ENCODE measurements around the gene ATP6V0C. TPM values are rescaled to one million over a fixed set of nuclear protein-coding genes. Genes with fewer than 3 reads are reported as not detected.

The ATP6V0C gene
- total RNA-seq, 2 donors from 2014 or later, result 176 to 180 TPM

DNA sequence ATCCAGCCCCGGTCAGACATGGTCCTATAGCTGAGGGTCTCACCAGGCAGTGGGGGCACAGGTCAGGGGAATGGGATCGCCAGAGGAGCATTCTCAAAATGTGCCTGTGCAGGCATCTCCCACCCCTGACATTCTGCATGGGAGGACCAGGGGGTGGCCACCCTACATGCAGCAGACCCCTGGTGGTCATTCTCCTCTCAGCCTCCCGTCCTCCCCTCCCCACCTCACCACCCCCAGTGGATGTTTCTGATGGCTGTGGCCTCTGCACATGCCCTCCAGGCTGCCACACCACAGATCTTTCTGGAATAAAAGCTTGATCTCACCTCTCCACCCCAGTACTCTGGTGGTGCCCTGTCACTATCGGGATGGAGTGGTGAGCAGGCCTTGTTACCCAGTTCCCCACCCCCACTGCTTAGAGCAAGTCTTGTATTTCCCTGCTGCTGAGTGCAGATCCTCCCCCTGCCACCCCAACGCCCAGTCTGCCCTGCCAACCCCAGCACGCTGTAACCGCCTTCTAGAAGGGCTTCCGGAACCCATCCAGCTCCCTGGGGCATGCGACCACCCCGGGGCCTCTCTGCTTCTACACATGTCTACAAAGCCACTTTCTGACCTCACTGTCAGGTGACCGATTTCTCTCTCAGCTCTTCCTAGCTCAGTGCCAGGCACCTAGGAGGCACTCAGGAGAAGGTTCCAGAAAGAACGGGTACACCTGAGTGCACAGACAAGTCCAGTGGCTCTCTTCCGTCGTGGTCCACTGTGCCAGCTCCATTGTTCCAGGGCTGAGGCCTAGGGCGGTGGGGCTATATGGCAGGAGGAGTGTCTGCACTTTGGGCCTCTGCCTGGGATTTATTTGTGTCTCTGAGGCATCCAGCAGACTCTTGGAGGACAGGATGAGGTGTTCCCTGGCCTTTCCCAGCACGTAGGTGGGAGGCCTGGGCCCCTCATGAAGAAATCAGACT lies 29.5 kb upstream of the ATP6V0C start:
- Mint-ChIP-seq H3K36me3 (ENCODE audit: low read depth) (no peaks in the 10 kb centered on the region), H3K4me3 (no peak overlapping the region), H3K27ac (peak overlapping the region; percentile 21), H3K27me3 (ENCODE audit: insufficient read depth) (no peaks in the 10 kb centered on the region), H3K9me3 (no peaks in the 10 kb centered on the region), H3K4me1 (peaks cover 3% of the 10 kb centered on the region)
- Histone ChIP-seq H3K9ac (ENCODE audit: extremely low read depth, low read length, poor library complexity, severe bottlenecking) (no peak overlapping the region), H3K27me3 (ENCODE audit: control insufficient read depth, insufficient read depth, low read length, poor library complexity, severe bottlenecking) (no peaks in the 10 kb centered on the region), H3K9me3 (ENCODE audit: control insufficient read depth, low read length) (no peaks in the 10 kb centered on the region), H3K4me3 (ENCODE audit: low read length) (no peak overlapping the region), H3K36me3 (ENCODE audit: control insufficient read depth, insufficient read depth, low read length) (no peaks in the 10 kb centered on the region), H3K27ac (ENCODE audit: low read depth, low read length) (no peak overlapping the region), H3K4me1 (ENCODE audit: control insufficient read depth, insufficient read depth, low read length) (no peaks in the 10 kb centered on the region)
- no peak for DNase-seq
- WGBS, 2 experiments (ENCODE audit: insufficient coverage in 1 of 2, insufficient read length in 1 of 2), result 91 to 95% methylated on average over 16 of the region's 16 CpGs
- peak; percentile 17 for TF ChIP-seq CTCF (conservative IDR thresholded peaks at IDR 0.05)

DNA sequence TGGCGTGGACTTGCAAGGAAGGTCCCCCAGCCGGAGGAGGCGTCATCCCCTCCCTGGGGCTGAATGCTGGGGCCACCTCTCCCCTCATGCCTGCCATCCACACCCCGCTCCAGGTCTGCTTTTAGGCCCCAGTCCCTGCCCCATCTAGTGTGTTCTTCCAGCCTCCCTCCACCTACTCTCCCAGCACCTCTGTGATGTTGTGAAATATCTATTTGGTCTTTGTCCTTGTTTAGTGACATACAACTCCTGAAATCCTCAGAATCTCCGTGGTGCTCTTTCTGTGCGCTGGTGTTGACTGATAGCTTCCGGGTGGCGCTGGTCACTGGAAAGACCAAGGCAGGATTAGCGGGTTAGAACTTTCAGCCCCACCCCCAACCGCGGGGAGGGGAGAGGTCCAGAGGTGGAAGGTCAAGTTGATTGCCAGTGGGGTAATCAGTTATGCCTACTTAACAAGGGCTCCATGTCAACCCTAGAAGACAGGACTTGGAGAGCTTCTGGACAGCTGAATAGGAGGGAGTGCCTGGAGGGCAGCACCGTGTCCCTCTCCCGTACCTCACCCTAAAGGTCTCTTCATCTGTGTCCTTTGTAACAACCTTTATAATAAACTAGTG lies 28.7 kb upstream of the ATP6V0C start:
- no peak for DNase-seq
- Histone ChIP-seq H3K9ac (ENCODE audit: extremely low read depth, low read length, poor library complexity, severe bottlenecking) (no peak overlapping the region), H3K4me1 (ENCODE audit: control insufficient read depth, insufficient read depth, low read length) (no peaks in the 10 kb centered on the region), H3K27me3 (ENCODE audit: control insufficient read depth, insufficient read depth, low read length, poor library complexity, severe bottlenecking) (no peaks in the 10 kb centered on the region), H3K4me3 (ENCODE audit: low read length) (no peak overlapping the region), H3K36me3 (ENCODE audit: control insufficient read depth, insufficient read depth, low read length) (no peaks in the 10 kb centered on the region), H3K9me3 (ENCODE audit: control insufficient read depth, low read length) (no peaks in the 10 kb centered on the region), H3K27ac (ENCODE audit: low read depth, low read length) (no peak overlapping the region)
- Mint-ChIP-seq H3K4me1 (peaks cover 3% of the 10 kb centered on the region), H3K36me3 (ENCODE audit: low read depth) (no peaks in the 10 kb centered on the region), H3K27ac (peak overlapping the region; percentile 10), H3K9me3 (no peaks in the 10 kb centered on the region), H3K4me3 (no peak overlapping the region), H3K27me3 (ENCODE audit: insufficient read depth) (no peaks in the 10 kb centered on the region)
- 95 to 100% methylated on average over 8 to 13 of the region's 13 CpGs for WGBS, 2 experiments (ENCODE audit: insufficient coverage in 1 of 2, insufficient read length in 1 of 2)
- TF ChIP-seq CTCF (conservative IDR thresholded peaks at IDR 0.05), result no peak

DNA sequence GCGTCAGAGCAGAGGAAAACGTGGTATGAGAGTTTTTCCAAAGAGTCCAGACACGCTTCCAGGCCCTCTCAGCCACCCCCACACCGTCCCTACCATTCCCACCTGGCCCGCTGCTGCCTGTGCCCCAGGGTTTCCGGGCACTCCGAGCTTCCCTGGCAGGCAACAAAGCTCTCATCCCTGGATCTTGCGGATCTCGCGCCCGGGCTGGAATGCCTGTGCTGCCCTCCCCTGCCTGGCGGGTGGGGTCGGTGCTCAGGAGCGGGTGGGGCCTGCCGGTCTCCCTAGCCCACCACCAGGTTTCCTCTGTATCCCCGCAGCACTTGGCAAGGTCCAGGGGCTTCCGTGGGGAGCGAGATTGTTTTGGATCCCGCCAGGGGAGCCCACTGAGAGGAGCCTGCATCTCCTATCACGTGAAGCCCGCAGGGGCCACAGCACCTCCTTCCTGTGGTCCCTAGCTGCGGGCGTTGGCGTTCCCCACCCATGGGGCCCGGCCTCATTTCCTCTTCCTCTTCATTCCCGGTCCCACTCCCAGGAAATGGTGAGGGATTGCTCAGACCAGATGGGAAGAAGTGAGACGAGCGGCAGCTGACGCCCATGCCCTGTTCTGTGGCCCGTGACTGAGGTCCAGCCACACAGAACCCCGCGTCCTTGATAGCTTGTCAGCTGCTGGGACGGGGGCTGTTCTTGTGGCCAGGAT lies 27.8 kb upstream of the ATP6V0C start:
- H3K27ac ChIP-seq (ENCODE audit: low read depth, low read length), result no peak overlapping the region
- WGBS, 2 experiments (ENCODE audit: insufficient coverage in 1 of 2, insufficient read length in 1 of 2), result 91 to 97% methylated on average over 22 to 33 of the region's 33 CpGs
- DNase-seq, result no peak

More for the DNA sequence above, 27.8 kb upstream of the ATP6V0C start:
- H3K36me3 ChIP-seq (ENCODE audit: control insufficient read depth, insufficient read depth, low read length), result no peaks in the 10 kb centered on the region
- no peak overlapping the region for H3K4me3 Mint-ChIP-seq
- no peak overlapping the region for H3K27ac Mint-ChIP-seq
- H3K27me3 Mint-ChIP-seq (ENCODE audit: insufficient read depth), result no peaks in the 10 kb centered on the region
- H3K4me3 ChIP-seq (ENCODE audit: low read length), result no peak overlapping the region
- no peaks in the 10 kb centered on the region for H3K9me3 Mint-ChIP-seq
- H3K27me3 ChIP-seq (ENCODE audit: control insufficient read depth, insufficient read depth, low read length, poor library complexity, severe bottlenecking), result no peaks in the 10 kb centered on the region
- H3K9me3 ChIP-seq (ENCODE audit: control insufficient read depth, low read length), result no peaks in the 10 kb centered on the region
- H3K9ac ChIP-seq (ENCODE audit: extremely low read depth, low read length, poor library complexity, severe bottlenecking), result no peak overlapping the region
- H3K36me3 Mint-ChIP-seq (ENCODE audit: low read depth), result no peaks in the 10 kb centered on the region
- H3K4me1 Mint-ChIP-seq, result peaks cover 3% of the 10 kb centered on the region
- H3K4me1 ChIP-seq (ENCODE audit: control insufficient read depth, insufficient read depth, low read length), result no peaks in the 10 kb centered on the region
- TF ChIP-seq CTCF (conservative IDR thresholded peaks at IDR 0.05), result no peak

Data from endodermal cell (in vitro differentiated cells).